HG03103 (cell line): Measurements from ENCODE around the gene CFP.

Source experiments
- ATAC-seq: cut with Tn5 transposase; IDR thresholded peaks from one replicate; pipeline ENCODE4 v1.9.1; 2021; ENCODE audit warnings: low read depth; ENCODE audit not compliant: unreplicated experiment

CFP gene

GRCh38 chrX:47638816-47639215, 9.1 kb upstream of the CFP start:
- no peak for ATAC-seq

- ATAC-seq = no peak
These were observed 7.9 kb upstream of the CFP start for GRCh38 chrX:47637546-47638195.

- no peak for ATAC-seq
These were observed 5.3 kb upstream of the CFP start for GRCh38 chrX:47634871-47635575.

GRCh38 chrX:47633689-47634590, 4.2 kb upstream of the CFP start:
- ATAC-seq = no peak

GRCh38 chrX:47632666-47633065, 2.9 kb upstream of the CFP start:
- no peak for ATAC-seq

- no peak for ATAC-seq
These were observed 1.9 kb upstream of the CFP start for GRCh38 chrX:47631676-47632075.

GRCh38 chrX:47628982-47629381, 748 bp downstream of the CFP start:
- no peak for ATAC-seq

GRCh38 chrX:47625365-47625764, 4.4 kb downstream of the CFP start:
- ATAC-seq = no peak

- ATAC-seq = no peak
These were observed 6.1 kb downstream of the CFP start for GRCh38 chrX:47623540-47624027.

GRCh38 chrX:47621851-47622250, 7.9 kb downstream of the CFP start:
- no peak for ATAC-seq

GRCh38 chrX:47620303-47620685, 9.4 kb downstream of the CFP start:
- ATAC-seq = no peak

- ATAC-seq = no peak
These were observed 10.0 kb downstream of the CFP start, which contains the start of gene SYN1 for GRCh38 chrX:47619486-47620302. TSS of gene SYN1 (minus strand) at chrX:47619857. CDS start at chrX:47619728, 129 bp downstream.

GRCh38 chrX:47618923-47619485, 10.7 kb downstream of the CFP start:
- no peak for ATAC-seq

GRCh38 chrX:47614618-47615017, 15.1 kb downstream of the CFP start:
- no peak for ATAC-seq

- ATAC-seq = no peak
These were observed 16.6 kb downstream of the CFP start for GRCh38 chrX:47613082-47613481.

- ATAC-seq = no peak
These were observed 17.3 kb downstream of the CFP start for GRCh38 chrX:47612418-47612817.

GRCh38 chrX:47611926-47612325, 17.8 kb downstream of the CFP start:
- ATAC-seq = no peak

GRCh38 chrX:47611489-47611888, 18.2 kb downstream of the CFP start:
- no peak for ATAC-seq

GRCh38 chrX:47610511-47610910, 19.2 kb downstream of the CFP start:
- ATAC-seq = no peak
